ENCODE measurements around the gene CTU2.

The CTU2 gene

GRCh38 chr16:88681709-88682451 is 24.4 kb upstream of the CTU2 start:
- peak; percentile 29 to 45 for DNase-seq

DNA sequence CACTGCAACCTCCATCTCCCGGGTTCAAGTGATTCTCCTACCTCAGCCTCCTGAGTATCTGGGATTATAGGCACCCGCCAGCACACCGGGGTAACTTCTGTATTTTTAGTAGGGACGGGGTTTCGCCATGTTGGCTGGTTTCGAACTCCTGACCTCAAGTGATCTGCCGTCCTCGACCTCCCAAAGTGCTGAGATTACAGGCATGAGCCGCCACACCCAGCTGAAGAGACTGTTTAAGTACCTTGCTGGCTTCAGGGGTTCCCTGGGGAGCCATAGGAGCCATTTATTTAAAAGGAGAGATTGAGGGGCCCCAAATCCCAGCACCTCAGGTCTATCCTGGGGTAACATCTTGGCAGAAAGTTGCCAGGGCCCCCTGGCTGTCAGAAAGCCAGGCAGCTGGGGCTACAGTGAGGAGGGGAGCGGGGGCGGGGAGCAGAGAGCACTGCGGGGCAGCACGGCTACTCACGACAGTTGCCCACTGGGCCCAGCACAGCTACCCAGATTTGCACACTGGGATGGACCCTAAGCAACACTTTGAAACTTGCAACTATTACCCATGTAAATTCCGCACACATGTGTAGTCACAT is 21.6 kb upstream of the CTU2 start:
- DNase-seq, result no peak

GRCh38 chr16:88685156-88686061 is 20.9 kb upstream of the CTU2 start:
- no peak for DNase-seq

DNA sequence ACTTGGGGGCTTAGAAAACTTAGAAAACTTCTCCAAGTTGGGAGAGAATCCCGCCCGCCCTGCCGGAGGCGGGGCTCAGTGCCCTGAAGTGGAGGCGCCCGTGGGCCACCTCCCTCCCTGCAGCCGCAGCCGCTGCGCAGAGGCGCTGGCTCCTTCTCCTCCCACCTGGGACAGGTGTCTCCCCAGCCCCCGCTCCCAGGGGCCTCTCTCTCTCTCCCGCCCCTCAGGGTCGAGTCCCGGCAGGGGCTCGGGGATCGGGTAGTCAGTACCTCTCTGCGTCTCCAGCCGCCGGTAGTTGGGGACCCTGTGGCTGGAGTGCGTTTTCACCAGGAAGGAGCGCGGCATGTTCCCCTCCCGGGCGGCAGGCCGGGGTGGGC is 20.3 kb upstream of the CTU2 start:
- DNase-seq, result no peak

- DNase-seq, result peak in 1 of 2 donors; percentile 34
Measured at GRCh38 chr16:88686439-88687253, 19.7 kb upstream of the CTU2 start, which contains the start of gene SNAI3. SNAI3 (minus strand) TSS chr16:88686507; CDS start chr16:88686406, 101 bp downstream.

DNA sequence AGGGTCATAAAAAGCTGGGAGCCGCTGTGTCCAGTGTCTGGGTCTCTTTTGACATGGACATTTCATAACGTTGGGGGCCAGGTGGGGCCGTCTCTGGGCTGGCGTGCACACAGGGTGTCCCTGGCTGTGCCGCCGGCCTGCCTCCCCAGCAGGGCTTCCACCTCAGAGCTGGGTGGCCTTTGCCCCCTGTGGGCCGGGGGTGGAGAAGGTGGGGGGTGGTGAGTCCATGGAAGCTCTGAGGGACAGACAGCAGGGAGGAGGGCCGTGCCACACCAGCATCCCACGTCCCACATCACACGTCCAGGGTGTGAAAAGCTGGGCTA is 19.1 kb upstream of the CTU2 start:
- DNase-seq, result no peak

- DNase-seq, result no peak
Measured at GRCh38 chr16:88687676-88688012, 18.7 kb upstream of the CTU2 start.

DNA sequence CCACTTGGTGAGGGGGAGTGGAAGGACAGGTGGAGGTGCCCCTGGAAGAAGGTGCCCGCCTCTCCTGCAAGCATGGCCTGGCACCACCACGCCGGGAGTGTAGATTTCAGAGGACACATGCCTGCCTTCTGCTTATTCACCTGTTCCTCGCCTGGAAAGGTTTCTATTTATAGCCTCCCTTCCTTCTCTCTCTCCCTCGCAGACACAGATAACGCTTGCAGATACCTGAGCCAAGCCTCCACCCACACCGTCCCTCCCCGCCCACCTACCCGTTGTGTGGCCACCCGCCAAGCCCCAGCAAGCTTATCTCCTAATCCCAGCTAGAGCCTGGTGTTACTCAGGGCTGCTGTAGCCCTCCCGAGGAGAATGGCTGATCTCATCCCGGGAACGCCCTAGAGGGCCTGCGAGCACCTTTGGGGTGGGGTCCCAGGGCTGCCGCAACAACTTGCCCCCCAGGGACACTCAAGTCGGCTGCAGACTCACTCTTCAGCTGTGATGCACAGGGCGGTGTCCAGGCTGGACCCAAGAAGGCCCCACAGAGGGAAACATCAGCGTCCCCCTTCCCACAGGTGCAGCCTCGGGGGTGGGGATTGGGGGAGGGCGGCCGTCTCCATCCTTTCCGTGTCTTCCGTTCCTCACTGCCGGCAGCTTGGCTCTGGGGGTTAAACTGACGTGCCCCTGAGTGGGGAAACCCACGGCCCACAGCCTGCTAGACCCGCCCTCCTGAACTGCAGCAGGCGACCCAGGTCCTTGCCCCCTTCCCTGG is 18.1 kb upstream of the CTU2 start:
- DNase-seq, result no peak

DNA sequence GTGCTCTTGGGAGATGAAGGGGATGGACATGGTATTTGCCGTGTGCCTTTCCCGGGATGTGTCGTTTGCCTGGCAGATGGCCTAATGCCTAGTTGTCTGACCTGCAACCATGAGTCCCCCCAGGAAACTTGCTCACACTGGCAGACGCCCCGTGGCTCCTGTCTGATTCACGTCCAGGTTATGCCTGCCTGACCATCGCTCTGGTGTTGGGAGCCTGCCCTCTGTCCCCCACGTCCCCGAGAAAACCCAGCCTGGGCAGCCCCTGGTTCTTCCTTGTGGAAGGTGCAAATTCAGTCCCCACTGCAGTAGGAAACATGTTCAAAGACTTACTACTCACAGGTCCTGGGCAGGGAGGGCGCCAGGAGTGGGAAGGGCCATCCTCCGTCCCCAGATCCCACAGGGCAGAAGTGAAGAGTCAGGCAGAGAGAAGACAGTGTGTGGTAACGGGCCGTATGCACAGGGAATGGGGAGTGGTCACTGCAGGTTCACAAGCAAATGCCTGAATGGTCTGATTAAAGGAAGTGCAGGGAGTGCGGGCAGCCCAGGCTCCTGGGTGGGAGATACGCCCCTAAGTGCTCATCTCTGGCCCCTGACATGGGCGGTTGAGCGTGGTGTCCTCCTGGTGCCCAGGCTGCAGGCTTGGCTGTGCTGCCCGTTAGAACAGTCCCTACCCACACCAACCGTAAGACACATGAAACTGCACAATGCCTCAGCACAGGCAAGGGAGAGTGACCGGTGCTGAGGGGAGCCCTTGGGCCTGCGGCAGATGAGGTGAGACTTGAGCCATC is 15.8 kb upstream of the CTU2 start:
- no peak for DNase-seq

DNA sequence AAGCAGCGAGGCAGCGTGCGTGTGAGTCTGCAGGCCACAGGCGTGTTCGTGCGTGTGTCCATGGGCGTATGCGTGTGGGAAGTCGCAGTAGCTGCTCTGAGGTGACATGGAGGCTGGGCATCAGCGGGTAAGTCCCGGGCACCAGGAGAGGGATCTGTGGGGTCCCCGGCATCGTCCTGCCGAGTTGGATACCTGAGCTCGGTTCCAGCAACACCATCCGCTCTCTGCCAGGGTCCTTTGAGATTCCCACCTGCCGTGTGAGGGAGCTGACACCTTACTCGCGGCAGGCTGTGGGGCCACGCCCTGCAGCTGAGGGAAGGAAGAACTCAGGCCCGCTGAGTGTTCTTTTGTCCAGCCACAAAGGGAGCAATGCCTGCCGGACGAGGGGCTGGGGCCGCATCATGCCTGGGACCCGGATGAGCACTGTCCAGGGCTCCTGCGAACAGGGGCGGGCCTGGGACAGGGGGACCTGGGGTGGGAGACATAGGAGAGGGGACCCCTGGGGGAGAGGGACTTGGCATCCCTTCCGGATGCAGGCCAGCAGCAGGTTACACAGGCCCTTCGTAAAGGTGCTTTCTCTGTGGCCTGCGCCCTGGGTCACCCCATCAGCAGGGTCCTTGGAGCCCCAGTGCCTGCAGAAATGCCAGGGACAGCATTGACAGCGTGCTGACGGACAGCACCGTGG is 15.0 kb upstream of the CTU2 start:
- no peak for DNase-seq

DNA sequence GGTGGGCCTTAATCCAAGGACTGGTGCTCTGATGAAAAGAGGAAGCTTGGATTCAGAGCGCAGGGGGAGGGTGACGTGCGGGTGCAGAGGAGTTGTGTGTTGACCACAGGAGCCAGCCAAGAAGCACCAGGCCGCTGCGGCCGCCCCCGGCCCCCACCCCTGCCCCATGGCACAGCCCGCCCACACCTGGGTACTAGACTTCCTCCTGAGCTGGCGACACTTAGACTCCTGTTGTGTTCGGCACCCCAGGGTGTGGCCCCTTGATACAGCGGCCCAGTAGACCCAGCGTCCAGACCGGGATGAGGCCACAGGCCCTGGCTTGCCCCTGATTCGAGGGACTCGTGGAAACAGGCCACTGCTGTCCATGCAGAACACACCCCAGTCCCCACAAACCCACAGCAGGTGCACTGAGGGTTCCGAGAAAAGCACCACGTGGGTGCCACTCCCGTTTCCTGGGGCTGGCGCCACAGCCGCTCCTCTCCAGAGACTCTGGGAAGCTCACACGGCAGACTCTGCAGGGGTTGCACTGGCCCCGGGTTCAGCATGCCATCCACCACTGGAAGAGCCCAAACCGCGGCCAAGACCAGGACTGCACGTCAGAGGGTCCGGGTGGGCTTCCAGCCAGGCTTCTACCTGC is 14.3 kb upstream of the CTU2 start:
- DNase-seq, result peak in 1 of 2 donors; percentile 21

DNA sequence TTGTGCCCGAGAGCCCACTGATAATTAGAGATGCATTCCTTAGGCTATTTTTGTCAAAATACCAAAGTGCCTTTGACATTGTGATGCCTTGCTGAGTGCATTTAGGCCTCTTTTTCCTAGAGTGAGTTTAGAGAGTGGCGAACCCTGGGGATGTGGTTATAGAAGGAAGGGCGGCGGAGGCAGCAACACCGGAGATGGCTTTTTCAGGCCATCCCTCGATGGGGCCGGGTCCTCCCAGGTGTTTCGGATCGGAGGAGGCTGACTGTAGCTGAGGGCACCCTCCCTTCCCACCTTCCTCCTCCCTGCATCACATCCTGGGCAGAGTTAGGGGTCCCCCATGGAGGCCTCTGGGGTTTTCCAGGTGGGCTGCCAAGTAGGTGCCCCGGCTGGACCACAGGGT is 13.4 kb upstream of the CTU2 start:
- DNase-seq, result no peak

GRCh38 chr16:88693420-88694177 is 12.7 kb upstream of the CTU2 start:
- no peak for DNase-seq

GRCh38 chr16:88694221-88695087 is 11.8 kb upstream of the CTU2 start:
- no peak for DNase-seq

GRCh38 chr16:88695218-88695617 is 11.1 kb upstream of the CTU2 start:
- no peak for DNase-seq

GRCh38 chr16:88695753-88696152 is 10.6 kb upstream of the CTU2 start:
- DNase-seq, result no peak

GRCh38 chr16:88696441-88696840 is 9.9 kb upstream of the CTU2 start:
- DNase-seq, result no peak

- DNase-seq, result no peak
Measured at GRCh38 chr16:88697116-88697830, 9.0 kb upstream of the CTU2 start.

Measured in hippocampal formation (tissue), 2 donors.